Right ventricle myocardium superior (tissue), 1 donor: ENCODE data around the gene KCNE4. TPM values are rescaled to one million over a fixed set of nuclear protein-coding genes. Genes with fewer than 3 reads are reported as not detected.

Source experiments
- ATAC-seq: fragments of 200-7000 bp; cut with Tn5 transposase; one replicate; pipeline ENCODE4 v1.9.1; 2020; ENCODE audit warnings: mild to moderate bottlenecking; ENCODE audit not compliant: poor library complexity
- DNase-seq: peaks from one replicate; pipeline ENCODE4 v3.0.0-alpha.2; 2020
- intact Hi-C: fragments of 100-400 bp; cut with DNase I; formaldehyde crosslinking; loops from one replicate; pipeline ENCODE4 v1.11.2; 2022
- total RNA-seq: library from RNA; stranded (reverse); fragmentation: NEBNext Ultra II Directional; extraction: Animal tissue kit (Norgen Biotek cat#: 25700); gene quantifications from one replicate; pipeline ENCODE4 v1.2.1, GENCODE V29; 2021
- donor health status: DM: no; HTN: yes; CAD: no; lungs with severe emphysema.

The KCNE4 gene
- total RNA-seq, 1 donor from 2014 or later = 3.2 TPM

- peak; percentile 83 for DNase-seq
- ATAC-seq = peak; percentile 71
- intact Hi-C loops = no loop called here
Measured at GRCh38 chr2:223054193-223054781, 2.3 kb downstream of the KCNE4 start.

GRCh38 chr2:223055140-223055539 is 3.1 kb downstream of the KCNE4 start:
- ATAC-seq (no peak), DNase-seq (no peak)
- intact Hi-C loops = no loop called here

- DNase-seq = no peak
- intact Hi-C loops = no loop called here
- no peak for ATAC-seq
Measured at GRCh38 chr2:223055836-223056235, 3.8 kb downstream of the KCNE4 start.

DNA sequence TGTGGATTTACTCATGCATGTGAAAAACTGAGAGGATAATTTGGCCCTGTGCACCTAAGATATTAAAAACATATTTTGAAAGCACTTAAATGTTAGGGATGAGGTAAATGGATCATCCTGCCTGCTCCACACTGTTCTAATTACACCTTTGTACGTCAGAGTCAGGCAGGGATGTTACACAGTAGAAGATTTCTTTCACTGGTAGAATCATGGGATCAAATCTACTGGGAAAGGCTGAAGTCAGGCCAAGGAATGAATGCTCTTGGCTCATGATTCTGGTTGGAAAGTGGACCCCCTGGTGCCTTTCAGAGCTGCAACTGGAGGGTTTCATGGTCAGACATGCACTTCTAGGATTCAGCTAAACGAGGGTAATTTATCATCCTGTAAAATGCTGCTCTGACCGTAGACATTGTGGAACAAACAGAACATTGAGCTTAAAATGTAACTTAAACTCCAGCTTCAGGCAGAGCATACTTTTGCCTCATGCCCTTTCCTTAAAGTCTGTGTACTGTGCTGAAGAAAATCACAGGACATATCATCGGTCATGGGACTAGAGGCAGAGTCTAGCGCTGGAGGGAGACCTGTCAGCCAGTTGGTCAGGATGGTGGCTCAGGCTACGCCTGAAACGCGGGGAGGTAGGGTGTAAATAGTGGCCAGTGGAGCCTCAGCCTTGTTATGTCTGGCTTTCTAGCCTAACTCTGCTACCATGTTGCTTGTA is 4.9 kb downstream of the KCNE4 start:
- ATAC-seq (peak; percentile 7), DNase-seq (no peak)
- intact Hi-C loops = no loop called here

DNA sequence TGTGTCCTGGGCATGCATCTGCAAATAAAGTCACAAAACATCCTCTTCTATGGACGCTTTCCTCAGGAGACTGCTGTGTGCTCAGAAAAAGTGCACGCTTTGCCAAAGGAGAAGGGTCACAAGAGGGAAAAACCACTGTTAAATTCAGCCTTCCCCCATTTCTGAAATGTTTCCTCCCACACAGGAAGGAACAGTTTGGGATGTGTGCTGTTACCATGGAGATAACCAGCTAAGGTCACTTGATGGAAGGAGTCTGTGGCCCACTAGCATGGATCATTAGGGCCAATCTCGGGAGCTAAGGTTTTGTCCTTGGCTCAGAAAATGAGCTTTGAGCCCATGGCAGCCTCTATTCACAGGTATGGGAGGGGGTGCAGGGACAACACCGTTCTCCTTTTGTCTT is 5.6 kb downstream of the KCNE4 start:
- DNase-seq (no peak), ATAC-seq (peak; percentile 26)
- intact Hi-C loops = no loop called here

GRCh38 chr2:223058952-223059716 is 7.1 kb downstream of the KCNE4 start:
- ATAC-seq = no peak
- no peak for DNase-seq
- intact Hi-C loops = no loop called here

DNA sequence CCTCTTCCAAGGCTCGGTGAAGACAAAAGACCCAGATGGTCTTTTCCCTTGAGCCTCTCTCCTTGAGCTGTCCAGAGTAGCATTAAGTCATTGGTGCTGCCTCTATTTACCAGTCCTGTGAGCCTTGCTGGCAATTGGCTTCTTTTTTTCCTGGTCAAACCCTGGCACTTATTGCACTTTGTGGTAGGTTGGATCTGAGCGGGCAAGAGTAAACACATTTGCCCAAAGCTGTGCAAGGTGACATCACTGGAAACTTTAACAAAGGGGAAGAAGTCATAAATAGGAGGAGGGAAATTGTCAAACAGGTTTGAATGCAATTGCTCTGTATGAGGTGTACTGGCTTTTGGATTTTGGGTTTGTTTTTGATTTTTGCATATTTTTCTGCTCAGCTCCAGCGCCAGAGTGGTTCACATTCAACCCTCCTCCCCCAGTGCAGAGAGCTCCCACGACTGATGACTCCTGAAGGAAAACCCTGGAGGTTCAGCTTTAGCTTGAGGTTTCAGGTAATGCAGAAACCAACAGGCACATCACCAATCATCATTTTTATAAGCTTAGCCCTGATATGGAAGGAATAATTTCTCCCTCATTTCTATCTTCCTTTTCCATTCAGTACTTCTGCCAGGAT is 8.3 kb downstream of the KCNE4 start:
- ATAC-seq (no peak), DNase-seq (no peak)
- intact Hi-C loops = no loop called here

- DNase-seq (no peak), ATAC-seq (no peak)
- intact Hi-C loops = no loop called here
Measured at GRCh38 chr2:223062396-223062795, 10.4 kb downstream of the KCNE4 start.

DNA sequence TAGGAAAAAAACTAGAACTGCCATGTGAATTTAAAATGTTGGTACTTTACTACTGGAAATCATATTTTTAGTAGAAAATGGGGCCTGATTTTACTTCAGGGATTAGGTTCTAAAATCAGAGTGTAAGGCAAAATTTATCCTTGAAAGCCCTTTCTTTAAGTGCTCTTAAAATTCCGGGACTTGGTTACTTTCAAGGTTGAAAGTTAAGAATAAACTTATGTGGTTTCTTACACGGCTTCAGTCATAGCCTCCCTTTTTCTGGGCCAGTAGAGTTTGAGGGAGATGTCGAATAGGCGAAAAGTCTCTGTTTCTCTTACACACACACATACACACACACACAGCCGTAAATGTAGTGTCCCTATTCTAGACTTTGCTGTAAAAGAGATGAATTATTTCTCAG is 13.1 kb downstream of the KCNE4 start:
- intact Hi-C loops = no loop called here
- no peak for DNase-seq
- ATAC-seq = no peak

DNA sequence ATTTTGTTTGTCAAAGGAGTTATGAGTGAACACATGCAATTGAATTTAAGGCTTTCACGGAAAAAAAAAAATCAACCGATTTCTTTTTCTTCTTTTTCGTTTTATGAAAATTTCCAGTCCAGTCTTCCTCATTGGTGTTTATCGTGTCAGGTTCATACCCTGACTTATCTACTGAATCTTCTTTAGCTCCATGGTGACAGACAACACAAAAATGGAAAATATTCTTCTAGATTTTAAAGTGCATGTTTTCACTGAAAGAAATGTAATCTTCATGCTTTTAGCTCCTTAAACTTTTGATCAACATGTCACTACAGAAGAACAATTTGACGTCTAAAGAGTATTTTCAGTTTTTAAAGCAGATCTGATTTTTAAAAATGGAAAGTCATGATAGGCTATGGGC is 14.7 kb downstream of the KCNE4 start:
- intact Hi-C loops = no loop called here
- ATAC-seq (no peak), DNase-seq (no peak)

DNA sequence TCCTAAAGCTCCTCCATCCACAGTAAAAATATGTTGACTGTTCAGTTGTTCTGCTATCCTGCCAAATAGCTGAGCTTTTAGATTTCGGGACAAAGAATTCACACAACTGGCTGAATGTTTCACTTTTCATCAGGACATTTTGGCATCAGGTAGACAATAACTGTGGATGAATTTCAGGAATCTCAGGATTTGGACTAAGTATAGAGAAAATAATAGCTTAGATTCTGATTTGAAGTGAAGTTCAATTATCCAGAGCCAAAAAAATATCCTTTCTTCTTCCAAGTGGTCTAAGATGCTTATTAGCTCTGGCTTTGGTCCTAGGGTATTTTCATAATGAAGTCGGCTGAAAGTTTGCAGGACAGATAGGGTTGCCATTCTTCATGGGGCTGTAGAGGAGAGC is 16.1 kb downstream of the KCNE4 start:
- ATAC-seq (no peak), DNase-seq (no peak)
- intact Hi-C loops = no loop called here

DNA sequence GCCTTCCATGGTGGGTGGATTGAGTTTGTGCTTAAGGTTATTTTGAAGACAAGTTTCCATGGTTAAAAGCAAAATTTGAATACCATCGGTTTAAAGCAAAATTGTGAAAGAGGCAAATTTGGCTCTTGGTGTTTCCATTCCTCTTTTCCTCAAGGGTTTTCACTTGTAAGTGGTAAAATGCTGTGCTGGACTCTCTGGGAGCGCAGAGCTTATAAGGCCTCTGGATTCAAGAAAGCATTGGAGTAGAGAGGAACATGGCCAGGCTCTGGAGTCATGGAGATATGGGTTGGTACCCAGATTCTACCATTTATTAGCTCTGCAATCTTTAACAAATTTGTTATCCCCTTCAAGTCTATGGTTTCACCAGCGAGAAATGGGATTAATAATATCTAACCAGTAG is 17.5 kb downstream of the KCNE4 start:
- ATAC-seq = no peak
- no peak for DNase-seq
- intact Hi-C loops = no loop called here

- intact Hi-C loops = no loop called here
- no peak for ATAC-seq
Measured at GRCh38 chr2:223069988-223070387, 18.0 kb downstream of the KCNE4 start.

GRCh38 chr2:223071139-223071538 is 19.1 kb downstream of the KCNE4 start:
- DNase-seq = no peak
- no peak for ATAC-seq
- intact Hi-C loops = no loop called here

More at GRCh38 chr2:223069988-223070387, 18.0 kb downstream of the KCNE4 start:
- DNase-seq = no peak

GRCh38 chr2:223072826-223073225 is 20.8 kb downstream of the KCNE4 start:
- no peak for ATAC-seq
- no peak for DNase-seq
- intact Hi-C loops = no loop called here

- DNase-seq = no peak
- ATAC-seq = no peak
- intact Hi-C loops = no loop called here
Measured at GRCh38 chr2:223075301-223076270, 23.6 kb downstream of the KCNE4 start.

- DNase-seq = no peak
- no peak for ATAC-seq
- intact Hi-C loops = no loop called here
Measured at GRCh38 chr2:223076573-223076972, 24.6 kb downstream of the KCNE4 start.

DNA sequence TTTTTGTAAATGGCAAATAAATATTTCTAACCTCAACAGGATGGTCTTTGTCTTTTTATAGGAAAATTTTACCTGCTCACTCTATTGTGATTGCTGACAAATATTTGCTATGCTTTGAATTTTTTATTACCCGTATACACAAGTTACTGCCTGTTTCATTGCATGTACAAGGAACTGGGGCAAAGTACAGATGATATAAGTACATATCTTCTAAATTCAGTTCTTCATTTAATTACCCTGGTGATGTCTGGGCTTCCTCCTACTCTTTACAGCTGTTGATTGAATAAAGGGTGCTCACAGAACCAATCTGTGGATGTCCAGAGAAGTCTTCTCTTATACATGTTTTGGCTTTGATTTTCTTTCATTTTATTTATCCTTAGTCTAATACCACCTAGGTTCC is 26.5 kb downstream of the KCNE4 start:
- ATAC-seq (no peak), DNase-seq (no peak)
- intact Hi-C loops = no loop called here
